Keratinocyte (primary cell): ENCODE measurements around the gene TPRG1L.

Source experiments
- CTCF ChIP-seq, 3 experiments: IDR thresholded peaks in 1 of 3; conservative IDR thresholded peaks in 1 of 3; optimal IDR thresholded peaks in 1 of 3; 2 replicates in 2 of 3; 3 replicates in 1 of 3; pipeline versions ENCODE3 to v1.5.1; 2011; ENCODE audit warnings: low read length in 3 of 3, mild to moderate bottlenecking in 3 of 3, moderate library complexity in 2 of 3, control low read depth in 1 of 3, inconsistent platforms in 1 of 3; ENCODE audit not compliant: insufficient read depth in 2 of 3; ENCODE audit errors: extremely low read depth in 1 of 3
- EZH2 ChIP-seq: IDR thresholded peaks from one replicate; pipeline ENCODE4 v1.6.1; 2012; ENCODE audit warnings: inconsistent platforms, mild to moderate bottlenecking, low read length, moderate library complexity

DNA sequence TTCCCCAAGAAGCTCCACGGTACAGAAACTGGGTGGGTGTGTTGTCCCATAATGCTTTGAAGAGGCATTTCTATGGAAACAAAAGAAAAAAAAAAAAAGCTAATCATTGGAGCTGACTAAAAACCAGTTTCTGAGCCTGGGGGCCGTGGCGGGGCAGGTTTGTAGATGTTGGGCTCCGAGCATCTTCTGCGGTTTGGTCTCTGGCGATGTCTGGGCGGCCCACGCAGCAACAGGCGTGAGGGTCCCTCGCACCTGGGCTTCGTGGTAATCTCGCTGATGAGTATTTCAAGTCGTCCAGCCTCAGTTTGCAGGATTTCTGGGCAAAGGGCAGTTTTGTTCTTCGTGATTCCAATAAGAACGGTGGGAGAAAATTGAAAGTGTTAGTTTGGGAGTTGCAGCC is 34.3 kb downstream of the TPRG1L start:
- no peak for TF ChIP-seq CTCF (optimal IDR thresholded peaks at IDR 0.05 in 1 of 3, IDR thresholded peaks at IDR 0.05 in 1 of 3, conservative IDR thresholded peaks at IDR 0.05 in 1 of 3; ENCODE audit: extremely low read depth in 1 of 3, insufficient read depth in 2 of 3, low read length in 3 of 3)
- no peak for TF ChIP-seq EZH2
